WI38 (cell line): Measurements from ENCODE around the gene TMEM272.

Experiments
- H3K4me3 ChIP-seq: 2 replicates; pipeline ENCODE4 v1.5.1; 2011; ENCODE audit warnings: low read depth, mild to moderate bottlenecking, control low read depth, low read length
- TF ChIP-seq, protein P1 (sequence below): IDR thresholded peaks from 2 replicates; pipeline ENCODE4 v1.5.1; 2012; ENCODE audit warnings: low read depth, mild to moderate bottlenecking, control low read depth, low read length

Gene TMEM272, protein sequence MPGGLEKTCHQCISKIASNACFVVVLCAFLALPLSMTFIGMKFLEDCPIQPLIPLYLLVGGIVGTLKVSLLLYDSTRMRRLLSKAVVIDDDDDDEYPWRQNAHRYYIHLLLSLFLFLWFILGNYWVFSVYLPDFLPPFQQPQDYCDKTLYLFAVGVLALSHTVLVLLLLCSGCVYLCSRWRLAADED

GRCh38 chr13:51844862-51845573, at the start of gene TMEM272:
TMEM272 (minus strand) TSS chr13:51845177; CDS start chr13:51838530, 6,647 bp downstream.
- TF ChIP-seq, protein P1, sequence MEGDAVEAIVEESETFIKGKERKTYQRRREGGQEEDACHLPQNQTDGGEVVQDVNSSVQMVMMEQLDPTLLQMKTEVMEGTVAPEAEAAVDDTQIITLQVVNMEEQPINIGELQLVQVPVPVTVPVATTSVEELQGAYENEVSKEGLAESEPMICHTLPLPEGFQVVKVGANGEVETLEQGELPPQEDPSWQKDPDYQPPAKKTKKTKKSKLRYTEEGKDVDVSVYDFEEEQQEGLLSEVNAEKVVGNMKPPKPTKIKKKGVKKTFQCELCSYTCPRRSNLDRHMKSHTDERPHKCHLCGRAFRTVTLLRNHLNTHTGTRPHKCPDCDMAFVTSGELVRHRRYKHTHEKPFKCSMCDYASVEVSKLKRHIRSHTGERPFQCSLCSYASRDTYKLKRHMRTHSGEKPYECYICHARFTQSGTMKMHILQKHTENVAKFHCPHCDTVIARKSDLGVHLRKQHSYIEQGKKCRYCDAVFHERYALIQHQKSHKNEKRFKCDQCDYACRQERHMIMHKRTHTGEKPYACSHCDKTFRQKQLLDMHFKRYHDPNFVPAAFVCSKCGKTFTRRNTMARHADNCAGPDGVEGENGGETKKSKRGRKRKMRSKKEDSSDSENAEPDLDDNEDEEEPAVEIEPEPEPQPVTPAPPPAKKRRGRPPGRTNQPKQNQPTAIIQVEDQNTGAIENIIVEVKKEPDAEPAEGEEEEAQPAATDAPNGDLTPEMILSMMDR = peak; percentile 86
- no peak within 1 kb of the TSS for H3K4me3 ChIP-seq

GRCh38 chr13:51894239-51894638, 49.3 kb upstream of the TMEM272 start:
- no peak overlapping the region for H3K4me3 ChIP-seq
- TF ChIP-seq, protein P1 = no peak

GRCh38 chr13:51892657-51893056, 47.7 kb upstream of the TMEM272 start:
- H3K4me3 ChIP-seq = no peak overlapping the region
- TF ChIP-seq, protein P1 = no peak

DNA sequence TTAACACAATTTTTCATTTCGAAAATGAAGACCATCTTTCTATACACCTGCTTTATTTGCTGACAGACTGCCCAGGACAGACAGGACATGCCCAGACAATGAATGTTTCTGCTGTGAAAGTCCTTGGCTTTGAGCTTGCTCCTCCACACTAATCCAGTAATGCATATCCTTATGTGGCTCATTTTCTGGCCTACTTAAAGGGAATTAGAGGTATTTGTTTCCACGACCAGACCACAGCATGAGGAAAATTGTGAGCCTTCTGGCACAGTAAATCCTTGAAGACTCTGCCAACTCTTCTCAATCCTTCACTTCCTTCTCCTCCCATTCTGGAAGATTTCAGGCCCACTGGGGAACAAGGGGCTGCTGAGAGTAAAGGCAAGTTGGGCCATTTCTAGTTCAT, 42.5 kb upstream of the TMEM272 start:
- TF ChIP-seq, protein P1 = no peak
- no peak overlapping the region for H3K4me3 ChIP-seq

DNA sequence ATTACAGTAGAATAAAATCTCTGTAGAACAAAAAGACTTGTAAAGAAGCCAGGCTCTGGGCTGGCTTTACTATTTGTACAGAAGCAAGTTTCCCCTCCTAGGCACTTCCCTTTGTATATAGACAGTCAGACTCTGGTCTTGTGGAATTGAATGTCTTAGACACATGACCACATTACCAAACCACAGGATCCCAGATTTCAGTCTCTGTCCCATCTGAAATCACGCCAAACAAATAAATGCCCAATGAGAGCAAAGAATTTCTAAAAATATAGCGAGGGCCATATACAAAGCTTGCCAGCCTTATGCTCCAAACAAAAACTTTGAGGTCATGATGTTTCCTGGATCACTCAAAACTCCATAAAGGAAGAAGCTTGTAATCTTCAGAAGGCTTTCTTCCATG, 40.7 kb upstream of the TMEM272 start:
- no peak overlapping the region for H3K4me3 ChIP-seq
- TF ChIP-seq, protein P1 = no peak

GRCh38 chr13:51883226-51883600, 38.2 kb upstream of the TMEM272 start:
- TF ChIP-seq, protein P1 = no peak
- no peak overlapping the region for H3K4me3 ChIP-seq

DNA sequence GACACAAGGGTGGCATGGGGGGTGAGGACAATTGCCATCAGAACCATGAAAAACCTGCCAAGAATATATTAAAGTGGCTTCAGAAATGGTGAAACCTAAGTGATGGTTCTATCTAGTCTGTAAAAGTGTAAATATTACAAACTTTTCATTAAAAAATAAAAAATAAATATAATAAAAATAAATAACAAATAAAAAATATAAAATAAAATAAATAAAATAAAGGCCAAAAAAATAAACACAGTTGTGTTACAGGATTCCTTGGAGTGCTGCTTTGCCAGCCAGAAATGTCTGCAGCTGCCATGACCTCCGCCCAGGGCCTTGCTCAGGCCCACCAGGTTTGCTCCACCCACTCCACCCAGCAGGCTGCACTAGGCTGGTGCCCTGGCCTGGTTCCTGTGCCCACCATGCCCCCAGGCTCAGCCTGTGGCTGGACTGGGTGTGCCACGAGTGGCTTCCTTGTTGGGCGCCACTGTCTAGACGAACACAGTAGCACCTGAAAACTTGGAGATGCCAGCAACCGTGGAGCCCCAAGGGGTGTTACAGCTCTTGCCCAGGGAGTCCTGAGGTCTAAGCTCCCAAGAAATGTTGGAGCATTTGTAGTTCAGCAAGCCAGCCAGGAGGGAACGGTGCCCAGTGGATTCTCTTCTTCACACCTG, 37.7 kb upstream of the TMEM272 start:
- TF ChIP-seq, protein P1 = no peak
- no peak overlapping the region for H3K4me3 ChIP-seq
